Germinal center (tissue), 1 donor: ENCODE measurements around the gene TAGLN2.
"Not testable (repeated sequence)": the region's sequence is repeated elsewhere in the genome, so short reads cannot be mapped to it uniquely, and the experiment has no call there.

Experiments
- DNase-seq: peaks from one replicate; pipeline ENCODE4 v3.0.0; 2012; ENCODE audit warnings: mixed read lengths, low spot score

Gene TAGLN2

DNA sequence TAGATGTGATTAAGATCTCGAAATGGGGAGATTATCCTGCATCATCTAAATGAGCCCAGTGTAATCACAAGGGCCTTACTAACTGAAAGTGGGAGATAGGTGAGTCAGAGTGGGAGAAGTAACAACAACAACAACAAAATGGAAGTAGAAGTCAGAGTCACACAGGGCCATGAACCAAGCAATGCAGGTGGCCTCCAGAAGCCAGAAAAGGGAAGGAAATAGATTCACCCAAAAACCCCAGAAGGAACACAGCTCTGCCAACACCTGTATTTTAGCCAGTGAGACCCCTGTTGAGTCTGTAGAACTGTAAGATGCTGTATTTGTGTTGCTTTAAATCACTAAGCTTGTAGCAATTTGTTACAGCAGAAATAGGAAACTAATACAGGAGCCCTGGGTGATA, 4.1 kb downstream of the TAGLN2 start:
- DNase-seq = peak; percentile 69

DNA sequence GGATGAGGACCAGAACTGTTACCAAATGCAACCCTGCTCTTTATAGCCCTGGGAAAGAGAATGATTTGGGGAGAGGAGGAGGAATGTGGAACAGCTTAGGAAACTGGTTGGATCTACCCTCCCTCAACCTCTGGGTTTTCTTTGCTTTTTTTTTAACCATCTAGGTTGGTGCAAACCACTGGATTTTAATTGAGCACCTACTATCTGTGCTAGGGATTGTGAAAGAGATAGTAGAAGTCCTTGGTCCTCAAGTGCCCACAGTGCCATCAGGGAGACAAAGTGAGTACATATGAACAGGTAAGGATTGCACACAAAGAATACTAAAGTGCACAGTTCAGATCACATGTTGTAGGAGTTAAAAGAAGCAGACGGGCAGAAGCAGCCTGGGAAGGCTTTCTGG, 4.7 kb downstream of the TAGLN2 start:
- no peak for DNase-seq

DNA sequence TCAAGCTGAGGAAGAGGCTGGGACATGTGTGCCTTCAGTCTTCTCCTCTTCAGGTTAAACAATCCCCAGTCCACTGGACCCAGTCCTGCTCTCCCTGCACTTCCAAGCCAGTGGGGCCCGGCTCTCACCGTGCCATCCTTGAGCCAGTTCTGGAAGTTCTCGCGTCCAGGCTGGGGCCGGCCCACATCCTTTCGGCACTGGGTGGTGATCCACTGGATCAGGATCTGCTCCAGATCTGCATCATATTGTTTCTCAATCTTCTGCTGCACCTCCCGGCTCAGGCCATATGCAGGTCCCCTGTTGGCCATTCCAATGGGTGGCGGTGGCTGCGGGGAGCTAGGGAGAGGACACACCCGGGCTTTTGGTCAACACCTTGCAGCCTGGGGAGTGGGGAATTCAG, 5.1 kb downstream of the TAGLN2 start:
- no peak for DNase-seq

DNA sequence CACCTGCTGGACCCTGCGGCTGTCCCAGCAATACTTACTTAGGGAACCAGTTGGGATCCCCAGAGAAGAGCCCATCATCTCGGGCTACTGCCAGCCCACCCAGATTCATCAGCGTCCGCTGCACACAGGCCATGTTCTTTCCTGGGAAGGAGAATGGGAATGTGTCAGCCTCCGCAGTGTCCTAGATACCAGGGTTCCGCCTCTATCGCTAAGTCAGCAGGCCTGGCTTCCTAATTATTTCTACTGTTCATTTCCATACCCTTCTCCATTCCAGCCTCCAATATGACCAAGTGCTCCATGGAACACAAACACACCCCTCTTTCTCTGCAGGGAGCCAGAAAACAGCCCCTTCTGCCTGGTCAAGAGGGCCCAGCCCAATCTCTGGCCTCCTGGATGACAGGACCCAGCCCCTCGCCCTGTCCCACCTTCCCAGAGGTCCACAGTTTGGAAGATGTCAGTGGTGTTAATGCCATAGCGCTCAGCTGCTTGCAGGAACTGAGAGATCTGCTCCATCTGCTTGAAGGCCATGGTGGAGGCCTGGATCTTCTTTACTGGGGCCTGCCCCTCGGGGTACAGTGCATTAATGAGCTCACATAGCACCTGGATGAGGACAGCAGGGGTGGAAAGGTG, 6.0 kb downstream of the TAGLN2 start:
- no peak for DNase-seq

DNA sequence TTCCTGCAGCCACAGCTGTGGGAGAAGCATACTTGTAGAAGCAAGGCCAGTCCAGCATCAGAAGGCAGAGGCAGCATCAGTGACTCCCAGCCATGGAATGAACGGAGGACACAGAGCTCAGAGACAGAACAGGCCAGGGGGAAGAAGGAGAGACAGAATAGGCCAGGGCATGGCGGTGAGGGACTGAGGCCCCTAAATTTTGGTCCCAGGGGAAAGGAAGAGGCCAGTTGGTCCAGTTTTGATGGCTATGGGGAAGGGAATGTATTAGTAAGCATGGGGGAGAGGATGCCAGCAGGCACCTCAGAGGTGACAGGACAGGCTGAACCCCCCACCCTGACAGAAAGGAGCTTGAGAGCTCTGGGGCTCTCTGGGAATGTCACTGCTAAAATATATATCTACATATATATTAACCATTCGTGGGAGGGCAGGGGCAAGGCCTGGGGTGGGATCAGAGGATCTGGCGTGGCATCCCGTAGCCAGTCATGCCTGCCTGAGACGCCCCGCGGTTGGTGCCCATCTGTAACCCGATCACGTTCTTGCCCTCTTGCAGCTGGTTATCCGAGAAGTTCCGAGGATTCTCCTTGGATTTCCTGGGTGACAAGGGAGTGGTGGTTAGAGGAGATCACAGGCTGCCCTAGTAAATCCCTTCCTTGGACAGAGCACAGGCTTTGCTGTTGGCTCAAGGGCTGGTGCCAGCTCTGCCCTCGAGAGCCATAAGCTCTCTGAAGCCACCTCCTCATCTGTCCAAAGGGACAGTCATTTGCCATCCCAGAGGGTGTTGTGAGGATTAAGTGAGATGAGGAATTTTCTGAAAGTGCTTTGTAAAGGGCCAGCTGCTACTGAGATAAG, 6.7 kb downstream of the TAGLN2 start:
- no peak for DNase-seq

DNA sequence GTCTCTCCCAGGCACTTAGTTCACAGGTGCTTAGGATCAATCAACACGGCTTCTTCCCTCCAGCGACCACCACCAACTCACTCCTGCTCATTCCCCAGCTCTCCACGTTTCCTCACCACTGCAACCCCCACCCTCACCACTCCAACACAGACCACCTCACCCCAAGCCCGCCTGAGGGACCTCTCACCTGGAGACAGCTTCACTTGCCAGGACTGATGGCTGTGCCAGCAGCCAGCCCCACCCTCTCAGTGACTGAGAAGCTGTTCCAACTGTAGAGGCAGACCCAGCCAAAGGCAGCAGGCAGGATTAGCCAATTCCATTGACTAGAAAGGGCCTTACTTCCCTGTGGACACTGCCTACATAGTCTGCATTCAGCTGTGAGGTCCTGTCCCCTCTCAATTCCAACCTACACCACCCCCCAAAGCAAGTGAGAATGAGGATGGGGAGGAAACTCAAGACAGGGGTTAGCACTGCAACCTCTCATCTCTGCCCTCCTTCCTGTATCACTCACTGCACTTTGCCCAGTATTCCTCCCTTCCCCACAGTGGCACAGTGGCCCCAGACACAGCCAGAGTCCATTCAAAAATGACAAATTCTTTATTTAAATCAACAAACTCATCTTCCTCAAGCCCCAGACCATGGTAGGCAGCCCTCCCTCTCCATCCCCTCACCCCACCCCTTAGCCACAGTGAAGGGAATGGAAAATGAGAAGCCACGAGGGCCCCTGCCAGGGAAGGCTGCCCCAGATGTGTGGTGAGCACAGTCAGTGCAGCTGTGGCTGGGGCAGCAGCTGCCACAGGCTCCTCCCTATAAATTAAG, 7.6 kb downstream of the TAGLN2 start:
- no peak for DNase-seq

DNA sequence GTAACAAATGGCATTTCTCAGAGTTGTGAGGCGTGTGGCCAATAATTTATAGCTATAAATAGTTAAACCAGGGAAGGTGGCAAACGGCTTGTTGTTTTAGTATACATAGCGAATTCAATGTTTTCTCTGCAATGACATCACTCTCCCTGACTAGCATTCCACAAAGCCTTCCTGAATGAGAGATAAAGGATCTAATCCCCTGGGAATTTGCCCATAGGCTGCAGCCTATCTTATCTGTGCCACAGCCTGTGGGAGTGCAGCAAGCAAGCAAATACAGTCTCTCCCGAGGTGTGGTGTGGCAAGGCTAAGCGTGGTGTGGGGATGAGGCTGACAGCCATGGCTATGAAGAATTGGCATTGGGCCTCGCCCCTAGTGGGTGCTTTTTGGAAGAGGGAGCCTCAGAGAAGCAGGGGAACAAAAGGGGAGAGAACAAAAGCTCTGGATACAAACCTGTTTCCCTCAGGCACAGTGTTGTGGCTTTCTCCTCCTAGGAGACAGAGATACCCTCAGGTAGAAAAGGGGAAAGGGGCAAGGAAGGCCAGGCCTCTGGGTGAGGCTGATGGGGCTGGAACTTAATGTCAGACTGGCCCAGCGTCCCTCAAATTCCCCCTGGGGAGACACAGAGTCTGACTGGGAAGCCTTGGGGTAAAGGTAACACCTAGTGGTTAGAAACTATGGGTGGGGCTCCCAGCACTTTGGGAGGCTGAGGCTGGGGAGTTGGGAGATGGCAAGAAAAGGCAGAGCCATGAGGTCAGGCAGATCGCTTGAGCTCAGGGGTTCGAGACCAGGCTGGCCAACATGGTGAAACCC, 8.9 kb downstream of the TAGLN2 start:
- no peak for DNase-seq

DNA sequence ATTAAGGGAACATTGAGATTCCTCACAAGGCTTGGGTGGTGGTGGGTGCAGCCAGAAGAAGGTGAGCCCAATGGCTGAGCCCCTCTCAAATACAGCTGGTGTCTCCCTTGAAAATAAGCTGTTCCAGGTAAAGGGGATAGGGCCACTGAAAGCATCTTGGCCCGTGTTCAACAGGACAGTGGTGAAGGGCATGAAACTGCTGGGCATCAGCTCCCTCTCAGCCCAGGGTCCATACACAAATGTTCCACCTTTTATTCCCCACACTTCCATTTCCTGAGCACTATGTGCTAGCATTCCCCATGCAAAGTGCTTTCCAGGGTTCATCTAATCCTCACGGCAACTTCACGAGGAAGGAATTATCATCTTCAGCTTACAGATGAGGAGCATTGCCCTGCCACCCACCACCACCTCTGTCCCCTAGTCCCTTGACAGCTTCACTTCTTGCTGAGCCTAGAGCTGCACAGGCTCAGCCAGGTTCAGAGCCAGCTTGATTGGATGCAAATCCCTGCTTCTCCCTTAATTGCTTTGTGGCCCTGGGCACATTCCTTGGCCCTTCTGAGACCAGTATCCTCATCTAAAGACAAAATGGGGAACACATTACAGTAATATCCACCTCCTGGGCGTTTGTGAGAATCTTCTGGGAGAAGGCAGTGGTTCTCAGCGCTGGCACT, 9.6 kb downstream of the TAGLN2 start:
- no peak for DNase-seq

DNA sequence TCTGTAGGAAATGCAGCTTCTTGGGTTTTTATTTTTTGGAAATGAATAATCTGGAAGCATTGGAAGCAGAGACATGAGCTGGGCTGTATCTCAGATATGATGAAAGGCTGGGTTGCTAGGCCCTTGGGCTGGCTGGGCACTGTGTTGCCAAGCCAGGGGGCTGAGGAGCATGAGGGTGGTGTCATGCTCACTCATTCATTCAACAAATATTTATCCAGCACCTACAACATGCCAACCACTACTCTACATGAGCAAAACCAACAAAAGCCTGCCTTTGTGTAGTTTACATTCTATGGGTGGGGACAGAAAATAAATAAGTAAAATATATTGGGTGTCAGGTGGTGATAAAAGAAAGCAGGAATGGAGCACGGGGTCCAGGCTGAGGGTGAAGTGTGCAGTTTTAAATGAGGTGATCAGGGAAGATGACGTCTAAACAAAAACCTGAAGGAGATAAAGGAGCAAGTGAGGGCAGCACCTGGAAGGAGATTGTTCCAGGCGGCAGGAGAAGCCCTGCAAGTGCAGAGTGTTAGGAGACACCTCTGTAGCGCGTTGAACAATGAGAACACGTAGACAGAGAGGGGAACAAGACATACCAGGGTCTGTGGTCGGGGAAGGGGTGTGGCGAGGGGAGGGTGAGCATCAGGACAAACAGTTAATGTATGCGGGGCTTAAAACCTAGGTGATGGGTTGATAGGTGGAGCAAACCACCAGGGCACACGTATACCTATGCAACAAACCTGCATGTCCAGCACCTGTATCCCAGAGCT, 10.9 kb downstream of the TAGLN2 start:
- DNase-seq = no peak

DNA sequence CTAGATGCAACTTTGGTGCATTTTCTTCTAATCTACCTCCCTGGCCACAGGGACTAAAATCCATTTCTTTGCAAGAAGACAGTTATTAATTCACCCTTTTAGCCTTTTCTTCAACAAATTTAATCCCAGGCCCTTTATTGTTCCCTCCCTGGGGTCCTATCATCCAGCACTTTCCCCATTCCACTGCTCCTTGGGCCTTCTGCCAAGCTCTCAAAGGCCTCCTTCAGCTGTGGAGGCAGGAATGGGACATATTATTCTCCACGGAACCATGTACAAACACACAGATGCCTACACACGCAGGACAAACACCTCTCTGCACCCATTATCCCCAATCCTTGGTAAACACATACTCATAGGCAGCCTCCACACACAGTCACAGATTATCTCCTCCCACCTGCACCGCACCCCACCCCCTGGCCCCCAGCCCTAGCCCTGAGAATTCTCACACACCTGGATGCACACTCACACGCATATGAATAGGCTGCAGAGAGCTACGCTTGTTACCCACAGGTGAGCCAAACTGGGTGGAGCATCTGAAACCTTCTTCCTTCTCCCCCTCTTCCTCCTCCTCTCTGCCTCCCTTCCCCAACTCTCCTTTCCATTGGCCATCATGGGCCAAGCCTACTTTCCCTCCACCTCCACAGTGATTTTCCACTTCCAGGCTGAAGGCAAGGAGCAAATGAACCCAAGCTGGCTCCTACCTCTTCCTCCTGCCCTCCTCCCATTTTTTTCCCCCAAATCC, 11.7 kb downstream of the TAGLN2 start:
- no peak for DNase-seq

DNA sequence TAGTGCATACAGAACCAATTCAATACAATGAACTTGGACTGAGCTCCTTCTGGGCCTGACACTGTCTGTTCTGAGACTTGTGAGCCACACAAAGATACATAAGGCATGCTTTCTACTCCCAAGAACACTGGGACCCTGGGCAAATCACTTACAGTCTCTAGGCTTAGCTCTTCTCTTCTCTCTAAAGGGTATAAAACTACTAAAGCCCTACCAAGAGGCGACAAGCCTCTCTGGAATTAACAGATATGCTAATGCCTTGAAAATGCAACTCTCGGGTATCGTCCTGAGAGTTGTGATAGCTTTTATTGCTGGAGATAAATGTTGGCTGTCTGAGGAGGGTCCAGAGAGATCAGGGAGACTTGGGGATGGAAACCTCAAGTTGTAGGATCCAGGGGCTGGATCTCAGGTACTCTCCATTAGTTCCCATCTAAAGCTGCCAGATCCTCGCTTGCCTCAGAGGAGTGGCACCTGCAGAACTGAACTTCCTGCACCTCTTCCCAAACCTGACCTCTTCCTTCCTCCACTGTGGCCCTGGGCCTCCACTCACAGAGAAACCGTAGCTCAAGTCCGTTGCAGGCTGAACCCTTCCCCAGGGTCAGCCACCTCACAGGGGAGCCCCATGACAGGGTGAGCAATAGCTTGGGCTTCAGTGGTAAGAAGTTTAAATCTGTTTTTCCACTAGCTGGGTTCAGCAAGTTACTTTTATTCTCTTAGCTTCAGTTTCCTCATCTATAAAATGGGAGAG, 13.8 kb downstream of the TAGLN2 start:
- DNase-seq = no peak

DNA sequence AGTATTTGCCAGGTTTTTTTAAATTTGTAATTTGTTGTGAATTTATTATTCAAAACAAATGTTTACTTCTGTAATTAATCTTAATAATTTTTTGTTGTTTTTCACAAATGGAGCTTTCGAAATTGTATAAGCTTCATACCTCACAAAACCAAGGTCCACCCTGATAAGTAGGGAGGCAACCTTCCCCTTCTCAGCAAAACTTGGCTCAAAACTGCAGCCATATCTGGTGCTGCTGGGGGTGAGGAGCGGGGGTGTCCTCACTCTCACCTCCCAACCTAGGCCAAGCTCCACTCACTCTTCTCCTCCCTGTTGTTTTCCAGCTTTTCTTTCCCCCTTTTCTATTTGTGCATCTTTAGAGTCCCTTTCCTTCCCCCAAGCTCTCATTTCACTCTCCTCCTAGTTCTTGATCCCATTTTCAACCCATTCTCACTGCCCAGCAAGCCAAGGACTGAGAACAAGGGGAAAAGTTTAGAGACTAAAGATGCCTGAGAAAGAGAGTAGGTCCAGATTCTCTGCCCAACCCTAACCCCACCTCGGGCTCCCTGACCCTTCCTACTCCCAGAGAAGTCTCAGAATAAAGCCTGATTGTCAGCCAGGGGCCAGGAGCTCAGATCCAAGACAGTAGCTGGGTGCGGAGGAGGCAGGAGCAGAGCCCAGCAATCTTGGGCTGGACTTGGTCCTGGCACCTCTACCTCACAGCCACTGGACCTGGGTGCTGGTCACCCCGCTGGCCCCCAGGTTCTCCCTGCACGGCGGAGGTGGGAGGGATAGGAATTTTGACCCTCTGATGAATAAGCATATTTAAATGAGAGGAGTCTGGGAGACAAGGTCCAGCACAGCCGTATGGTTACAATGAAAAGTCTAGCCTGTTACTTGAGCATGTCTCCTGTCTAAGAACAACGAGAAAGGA, 17.0 kb downstream of the TAGLN2 start:
- no peak for DNase-seq

DNA sequence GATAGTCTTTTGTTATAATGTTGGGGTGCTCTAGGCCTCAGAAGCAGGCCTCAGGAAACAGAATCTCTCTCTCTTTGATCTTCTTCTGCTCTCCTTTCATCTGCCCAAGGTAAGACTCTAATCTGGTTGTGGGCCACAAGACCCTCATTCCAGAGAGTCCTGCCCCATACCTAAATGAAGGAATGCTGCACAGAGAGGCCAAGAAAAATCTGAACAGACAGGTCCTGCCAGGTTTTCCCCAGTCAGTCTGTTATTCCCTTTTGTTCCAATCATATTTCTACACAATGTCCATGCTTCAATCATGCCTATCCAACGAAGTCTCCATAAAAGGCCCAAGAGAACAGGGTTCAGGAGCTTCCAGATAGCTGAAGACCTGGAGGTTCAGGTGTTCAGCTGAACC, 18.3 kb downstream of the TAGLN2 start:
- no peak for DNase-seq

DNA sequence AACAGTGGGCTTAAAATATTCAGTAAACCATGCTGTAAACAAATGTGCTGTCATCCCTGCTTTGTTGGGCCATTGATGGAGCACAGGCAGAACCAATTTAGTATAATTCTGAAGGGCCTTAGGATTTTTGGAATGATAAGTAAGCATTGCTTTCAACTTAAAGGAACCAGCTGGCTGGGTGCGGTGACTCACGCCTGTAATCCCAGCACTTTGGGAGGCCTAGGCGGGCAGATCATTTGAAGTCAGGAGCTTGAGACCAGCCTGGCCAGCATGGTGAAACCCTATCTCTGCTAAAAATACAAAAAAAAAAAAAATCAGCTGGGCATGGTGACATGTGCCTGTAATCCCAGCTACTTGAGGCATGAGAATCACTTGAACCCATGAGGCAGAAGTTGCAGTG, 21.3 kb downstream of the TAGLN2 start:
- not testable (repeated sequence) for DNase-seq

DNA sequence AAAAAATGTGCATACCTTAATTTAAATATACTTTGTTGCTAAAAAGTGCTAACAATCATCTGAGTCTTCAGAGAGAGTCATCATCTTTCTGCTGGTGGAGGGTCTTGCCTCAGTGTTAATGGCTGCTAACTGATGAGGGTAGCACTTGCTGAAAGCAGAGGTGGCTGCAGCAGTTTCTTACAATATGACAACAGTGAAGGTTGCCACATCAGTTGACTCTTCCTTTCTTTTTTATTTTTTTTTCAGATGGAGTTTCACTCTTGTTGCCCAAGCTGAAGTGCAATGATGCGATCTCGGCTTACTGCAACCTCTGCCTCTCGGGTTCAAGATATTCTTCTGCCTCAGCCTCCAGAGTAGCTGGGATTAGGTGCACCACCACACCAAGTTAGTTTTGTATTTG, 22.8 kb downstream of the TAGLN2 start:
- no peak for DNase-seq

DNA sequence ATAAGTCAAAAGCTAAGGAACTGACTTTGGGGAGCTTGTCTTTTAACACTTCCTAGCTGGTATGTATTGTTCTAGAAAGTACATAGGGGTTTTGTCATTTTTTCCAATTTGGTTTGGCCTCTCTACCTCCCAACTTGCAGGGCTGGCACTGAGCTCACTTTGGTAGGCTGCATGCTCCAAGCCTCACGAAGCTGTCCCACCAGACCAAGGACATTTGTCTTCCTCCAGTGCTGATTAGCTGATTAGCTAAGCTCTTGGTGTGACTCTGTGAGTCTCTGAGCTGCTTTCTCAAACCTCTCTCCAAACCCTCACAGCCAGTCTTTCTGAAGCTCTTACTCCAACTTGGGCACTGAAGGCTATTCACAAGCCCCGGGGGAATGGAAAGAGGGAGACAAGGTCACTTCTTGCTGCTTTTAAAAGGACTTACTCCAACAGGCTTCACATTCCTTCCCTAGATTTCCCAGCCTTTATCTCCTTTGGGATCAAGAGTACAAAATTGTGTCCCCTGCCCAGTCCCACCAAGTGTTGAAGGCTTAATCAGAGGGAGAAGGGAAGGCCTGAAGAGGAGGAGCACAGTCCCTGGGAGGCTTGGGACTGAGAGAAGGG, 24.4 kb downstream of the TAGLN2 start:
- no peak for DNase-seq

DNA sequence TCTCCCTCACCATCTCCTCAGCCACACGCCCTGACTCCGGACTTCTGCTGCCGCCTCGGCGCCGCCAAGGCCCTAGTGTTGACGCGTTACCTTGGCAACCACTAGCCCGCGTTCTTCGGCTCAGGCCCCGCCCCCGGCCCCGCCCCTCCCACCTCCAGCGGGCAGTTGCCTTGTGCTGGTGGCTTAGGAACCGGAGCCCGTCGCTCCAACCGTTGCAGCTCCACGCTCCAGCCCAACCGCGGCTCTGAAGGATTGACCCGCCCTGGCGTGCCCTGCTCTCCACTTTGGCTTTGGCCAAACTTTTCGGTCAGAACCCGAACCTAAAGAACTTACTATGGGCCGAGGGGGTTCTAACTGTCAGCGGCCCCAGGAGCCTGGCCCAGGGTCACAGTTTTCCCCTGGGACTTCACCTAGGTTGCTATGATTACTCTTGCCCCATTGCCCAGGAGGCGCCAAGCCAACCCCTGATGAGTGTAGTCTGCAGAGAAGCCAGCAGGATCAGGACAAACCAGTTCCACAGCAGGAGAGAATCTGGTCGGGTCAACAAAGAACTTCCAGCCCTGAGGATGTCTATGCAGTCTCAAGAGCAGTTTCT, 25.1 kb downstream of the TAGLN2 start, which contains the start of gene CFAP45:
TSS of gene CFAP45 (minus strand) at position 80 of the 595 bp plus-strand sequence. CDS start at position 13, 67 bp downstream.
- peak; percentile 73 for DNase-seq
